ENCODE measurements around the gene ZNF3.

ZNF3 gene

DNA sequence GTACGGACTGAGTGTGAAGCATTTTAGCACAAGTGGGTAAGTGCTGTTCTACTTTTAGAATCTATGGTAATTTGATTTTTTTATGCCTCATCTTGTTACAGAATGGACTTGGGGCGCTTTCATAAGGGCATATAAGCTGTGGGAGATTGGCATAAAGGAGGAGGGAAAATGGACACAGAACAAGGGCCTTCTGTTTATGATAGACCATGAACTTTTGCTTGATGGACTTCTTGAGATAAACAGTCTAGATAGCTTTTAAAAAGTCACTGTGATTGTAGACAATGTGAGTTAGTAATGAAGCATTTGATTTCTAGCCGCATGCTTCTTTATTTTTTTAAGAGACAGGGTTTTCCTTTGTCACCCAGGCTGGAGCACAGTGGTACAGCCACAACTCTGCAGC is 29.9 kb downstream of the ZNF3 start:
- no peak for DNase-seq (ENCODE audit: low spot score)

DNA sequence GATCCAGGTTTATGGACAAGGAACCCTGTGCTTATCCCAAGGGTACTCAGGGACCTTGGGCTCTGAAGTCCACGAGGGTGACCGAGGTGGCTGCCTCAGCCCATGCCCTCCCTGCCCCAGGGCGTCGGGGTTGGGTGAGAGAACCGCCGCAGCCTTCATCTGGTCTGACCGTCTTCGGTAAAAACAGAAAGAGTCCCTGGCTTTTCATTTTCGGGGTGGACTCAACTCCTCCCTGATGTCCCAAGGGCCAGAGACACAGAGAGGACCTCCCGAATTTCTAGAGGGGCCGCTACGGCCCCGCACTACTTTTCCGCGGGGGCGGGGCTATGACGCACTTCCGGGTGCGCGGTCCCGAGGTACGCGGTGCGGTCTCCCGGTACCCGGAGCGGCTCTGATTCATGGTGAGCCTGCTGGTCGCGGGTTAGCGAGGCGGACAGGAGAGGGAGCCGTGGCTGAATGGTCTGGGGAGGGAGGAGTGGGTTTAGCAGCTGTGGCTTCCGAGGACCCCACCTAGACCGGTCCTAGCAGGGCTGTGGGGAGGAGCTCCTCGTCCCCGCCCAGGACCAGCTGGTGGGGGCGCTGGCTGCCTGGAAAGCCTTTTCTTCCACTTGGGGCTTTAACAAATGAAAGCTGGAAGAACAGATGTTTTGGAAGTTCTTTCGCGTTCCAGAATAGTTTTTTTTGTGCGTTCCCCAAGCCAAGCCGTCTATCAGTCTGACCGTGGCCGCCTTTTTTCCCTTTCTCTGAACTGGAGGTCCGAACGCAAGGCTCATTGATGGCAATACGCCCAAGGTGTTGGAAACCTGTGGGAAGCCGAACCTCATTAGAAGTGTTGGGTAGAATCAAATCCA is 31.9 kb downstream of the ZNF3 start, which contains the start of gene ZSCAN21:
ZSCAN21 (plus strand) TSS at position 334 of the 851 bp plus-strand sequence. CDS start 7,233 bp downstream, outside the sequence.
- DNase-seq (ENCODE audit: low spot score): peak; percentile 83

DNA sequence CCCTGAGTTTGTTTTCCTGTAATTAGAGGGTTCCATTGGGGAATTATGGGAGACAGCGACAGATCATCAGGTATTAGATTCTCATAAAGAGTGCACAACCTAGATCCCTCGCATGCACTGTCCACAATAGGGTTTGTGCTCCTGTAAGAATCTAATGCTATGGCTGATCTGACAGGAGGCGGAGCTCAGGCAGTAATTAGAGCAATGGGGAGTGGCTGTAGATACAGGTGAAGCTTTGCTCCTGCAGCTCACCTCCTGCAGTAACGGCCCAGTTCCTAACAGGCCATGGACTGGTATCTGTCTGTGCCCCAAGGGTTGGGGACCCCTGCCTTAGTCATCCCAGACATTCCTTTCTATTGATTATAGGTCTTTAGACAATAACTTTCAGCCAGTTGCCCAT is 32.8 kb downstream of the ZNF3 start:
- no peak for DNase-seq (ENCODE audit: low spot score)

DNA sequence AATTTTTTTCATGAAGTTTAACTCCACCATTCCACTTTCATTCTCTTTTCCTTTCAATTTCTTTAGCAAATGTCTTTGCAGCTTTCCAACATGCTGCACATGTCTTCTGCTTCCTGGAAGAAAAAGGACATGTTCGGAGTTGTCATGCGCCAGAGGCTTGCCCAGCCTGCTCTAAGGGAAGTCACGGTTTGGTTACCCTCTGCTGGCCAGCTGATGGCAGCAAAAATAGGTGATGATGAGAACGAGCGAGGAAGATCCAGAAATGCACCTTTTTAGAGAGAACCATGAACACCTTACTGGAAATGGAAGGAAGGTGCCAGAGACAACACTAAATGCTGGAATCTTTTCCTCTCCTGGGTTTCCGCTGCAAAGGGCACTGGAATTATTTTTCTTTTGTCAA is 36.8 kb downstream of the ZNF3 start:
- DNase-seq (ENCODE audit: low spot score): no peak

DNA sequence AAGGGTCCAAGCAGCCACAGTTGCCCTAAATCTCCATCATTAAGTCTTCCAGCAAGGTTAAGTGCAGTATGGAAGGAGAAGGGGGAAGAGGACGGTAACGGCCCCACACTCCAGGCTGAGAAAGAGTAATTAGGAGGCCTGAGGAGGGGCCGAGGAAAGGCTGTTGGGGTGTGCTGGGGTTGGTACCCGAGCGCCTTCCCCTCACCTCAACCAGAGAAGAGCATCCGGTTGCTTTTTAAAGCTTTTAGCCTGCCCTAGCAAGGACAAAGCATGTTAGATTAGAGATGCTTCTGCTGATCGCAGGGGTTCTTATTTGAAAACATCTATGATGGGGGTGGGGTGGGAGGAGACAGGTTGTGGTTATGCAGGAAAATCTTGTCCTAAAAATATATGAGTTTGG is 40.9 kb downstream of the ZNF3 start:
- DNase-seq (ENCODE audit: low spot score): no peak

DNA sequence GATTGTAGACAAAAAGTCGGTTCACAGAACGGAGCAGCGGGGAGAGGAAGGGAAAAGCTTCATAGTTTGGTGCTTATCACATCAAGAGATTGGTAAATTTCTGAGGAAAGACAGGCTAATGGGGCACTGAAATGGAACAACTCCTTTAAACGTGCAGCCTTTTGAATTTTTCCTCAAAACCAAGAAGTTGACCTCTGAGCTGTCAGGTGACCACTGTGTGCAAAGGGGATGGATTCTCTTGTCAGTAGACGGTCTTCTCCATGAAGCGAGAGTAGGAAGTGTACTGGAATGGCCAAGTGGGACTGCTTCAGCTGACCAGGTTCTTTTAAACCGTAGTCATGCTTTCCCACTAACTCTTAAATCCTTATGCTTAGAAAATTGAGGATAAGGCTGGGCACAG is 43.2 kb downstream of the ZNF3 start:
- no peak for DNase-seq (ENCODE audit: low spot score)

DNA sequence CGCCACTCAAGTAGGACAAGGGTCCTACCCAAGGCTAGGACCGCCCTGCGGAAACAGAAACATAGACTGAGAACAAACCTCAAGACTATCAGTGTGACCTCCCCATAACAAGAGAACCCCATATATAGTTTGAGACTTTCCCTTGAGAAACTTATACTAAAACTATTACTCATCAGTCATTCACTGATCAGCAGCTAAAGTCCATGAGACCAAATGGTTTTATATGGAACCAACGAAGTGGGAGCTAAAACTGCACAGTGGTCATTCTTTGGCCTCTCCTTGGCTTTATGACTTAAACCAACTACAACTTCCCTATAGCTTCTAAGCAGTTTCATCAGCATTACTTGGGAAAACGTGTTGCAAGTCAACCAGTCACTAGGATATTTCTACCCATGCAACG is 45.6 kb downstream of the ZNF3 start:
- no peak for DNase-seq (ENCODE audit: low spot score)

DNA sequence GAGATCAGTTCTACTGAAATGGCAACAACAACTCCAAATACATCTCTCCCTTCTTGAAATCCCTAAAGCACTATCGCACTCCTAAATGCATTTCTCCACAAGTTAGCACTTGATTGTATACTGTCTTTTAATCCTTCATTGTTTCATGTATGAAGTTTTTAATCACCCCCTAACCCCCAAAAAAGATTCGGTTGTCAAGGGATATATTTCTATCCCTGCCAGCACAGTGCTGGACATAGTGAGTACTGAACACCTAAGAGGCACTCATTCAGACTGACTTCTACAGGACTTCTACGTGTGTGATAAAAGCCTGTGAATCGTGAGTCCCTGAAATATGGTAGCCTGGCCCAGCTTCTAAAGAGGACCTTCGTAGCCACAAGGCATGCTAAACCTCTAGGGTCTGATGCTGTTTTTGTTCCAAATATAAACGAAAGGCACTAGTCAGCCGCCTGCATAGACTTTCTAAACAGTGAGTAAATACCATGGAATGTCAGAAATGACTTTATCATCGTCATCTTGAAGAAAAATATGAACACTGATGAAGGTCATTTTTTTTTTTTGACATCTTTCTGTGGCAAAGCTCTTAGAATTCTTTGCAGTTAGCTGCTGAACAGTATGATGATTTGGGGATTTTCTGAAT is 46.5 kb downstream of the ZNF3 start:
- DNase-seq (ENCODE audit: low spot score): no peak

DNA sequence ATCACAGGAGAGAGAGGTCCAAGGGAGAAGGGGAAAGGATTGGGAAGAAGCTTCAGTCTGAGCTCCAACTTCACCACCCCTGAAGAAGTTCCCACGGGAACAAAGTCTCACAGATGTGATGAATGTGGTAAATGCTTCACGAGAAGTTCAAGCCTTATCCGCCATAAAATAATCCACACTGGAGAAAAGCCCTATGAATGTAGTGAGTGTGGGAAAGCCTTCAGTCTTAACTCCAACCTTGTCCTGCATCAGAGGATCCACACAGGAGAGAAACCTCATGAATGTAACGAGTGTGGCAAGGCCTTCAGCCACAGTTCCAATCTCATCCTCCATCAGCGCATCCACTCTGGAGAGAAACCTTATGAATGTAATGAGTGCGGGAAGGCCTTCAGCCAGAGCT is 48.0 kb downstream of the ZNF3 start:
- DNase-seq (ENCODE audit: low spot score): no peak

DNA sequence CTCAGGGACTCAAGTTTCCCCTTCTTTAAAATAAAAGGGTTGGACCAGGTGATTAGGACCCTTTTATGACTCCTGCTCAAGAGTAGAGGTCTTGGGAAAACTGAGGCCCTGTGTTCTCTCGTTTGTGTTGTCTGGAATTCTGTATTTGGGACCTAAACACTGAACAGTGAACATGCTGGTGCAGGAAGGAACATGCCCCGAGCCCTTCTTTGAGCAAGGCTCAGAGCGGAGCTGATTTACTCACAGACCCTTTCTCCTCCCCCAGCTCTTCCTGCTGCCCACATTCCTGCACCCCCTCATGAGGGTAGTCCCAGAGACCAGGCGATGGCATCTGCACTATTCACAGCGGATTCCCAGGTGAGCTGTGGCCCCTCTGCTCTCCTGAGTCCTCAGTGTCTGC is 51.9 kb downstream of the ZNF3 start:
- no peak for DNase-seq (ENCODE audit: low spot score)

DNA sequence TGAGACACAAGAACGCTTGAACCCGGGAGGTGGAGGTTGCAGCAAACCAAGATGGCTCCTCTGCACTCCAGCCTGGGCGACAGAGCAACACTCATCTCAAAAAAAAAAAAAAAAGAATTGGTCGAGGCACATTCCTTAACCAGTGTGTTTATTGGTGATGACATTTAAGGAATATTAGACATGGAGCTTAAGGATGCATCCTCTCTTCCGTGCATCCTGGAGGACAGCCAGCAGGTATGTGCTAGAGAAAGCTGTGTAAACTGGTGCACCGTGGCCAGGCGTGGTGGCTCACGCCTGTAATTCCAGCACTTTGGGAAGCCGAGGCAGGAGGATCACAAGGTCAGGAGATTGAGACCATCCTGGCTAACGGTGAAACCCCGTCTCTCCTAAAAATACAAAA is 54.3 kb downstream of the ZNF3 start:
- no peak for DNase-seq (ENCODE audit: low spot score)

DNA sequence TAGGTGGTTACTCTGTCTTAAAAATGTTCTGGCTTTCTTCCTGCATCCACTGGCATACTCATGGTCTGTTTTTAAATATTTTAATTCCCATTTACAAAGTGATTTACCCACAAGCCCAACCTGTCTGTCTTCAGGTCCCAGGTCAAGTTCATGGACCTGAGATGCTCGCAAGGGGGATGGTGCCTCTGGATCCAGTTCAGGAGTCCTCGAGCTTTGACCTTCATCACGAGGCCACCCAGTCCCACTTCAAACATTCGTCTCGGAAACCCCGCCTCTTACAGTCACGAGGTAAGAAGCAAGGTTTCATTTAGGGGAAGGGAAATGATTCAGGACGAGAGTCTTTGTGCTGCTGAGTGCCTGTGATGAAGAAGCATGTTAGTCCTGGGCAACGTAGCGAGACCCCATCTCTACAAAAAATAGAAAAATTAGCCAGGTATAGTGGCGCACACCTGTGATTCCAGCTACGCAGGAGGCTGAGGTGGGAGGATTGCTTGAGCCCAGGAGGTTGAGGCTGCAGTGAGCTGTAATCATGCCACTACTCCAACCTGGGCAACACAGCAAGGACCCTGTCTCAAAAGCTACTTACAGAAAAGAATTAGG is 57.4 kb downstream of the ZNF3 start:
- no peak for DNase-seq (ENCODE audit: low spot score)

DNA sequence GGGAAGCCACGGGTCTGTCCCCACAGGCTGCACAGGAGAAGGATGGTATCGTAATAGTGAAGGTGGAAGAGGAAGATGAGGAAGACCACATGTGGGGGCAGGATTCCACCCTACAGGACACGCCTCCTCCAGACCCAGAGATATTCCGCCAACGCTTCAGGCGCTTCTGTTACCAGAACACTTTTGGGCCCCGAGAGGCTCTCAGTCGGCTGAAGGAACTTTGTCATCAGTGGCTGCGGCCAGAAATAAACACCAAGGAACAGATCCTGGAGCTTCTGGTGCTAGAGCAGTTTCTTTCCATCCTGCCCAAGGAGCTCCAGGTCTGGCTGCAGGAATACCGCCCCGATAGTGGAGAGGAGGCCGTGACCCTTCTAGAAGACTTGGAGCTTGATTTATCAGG is 58.0 kb downstream of the ZNF3 start:
- DNase-seq (ENCODE audit: low spot score): no peak

DNA sequence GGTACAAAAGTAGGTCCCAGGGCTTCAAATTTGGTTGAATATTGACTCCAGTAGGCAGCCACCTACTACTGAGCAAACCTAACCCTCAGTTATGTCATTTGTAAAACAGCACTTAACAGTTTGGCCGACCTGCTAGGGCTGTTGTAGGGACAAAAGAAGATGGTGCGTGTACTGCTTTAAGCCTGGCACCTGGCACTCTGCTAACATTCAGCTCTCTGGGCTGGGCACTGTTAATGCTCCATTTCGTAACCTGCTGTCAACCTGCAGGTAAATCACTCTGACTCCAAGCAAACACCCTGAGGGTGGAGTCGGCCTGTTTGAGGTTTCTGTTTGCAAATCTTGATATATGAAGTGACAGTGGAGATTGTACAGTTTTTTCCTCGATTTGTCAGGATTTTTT is 58.9 kb downstream of the ZNF3 start:
- DNase-seq (ENCODE audit: low spot score): no peak

DNA sequence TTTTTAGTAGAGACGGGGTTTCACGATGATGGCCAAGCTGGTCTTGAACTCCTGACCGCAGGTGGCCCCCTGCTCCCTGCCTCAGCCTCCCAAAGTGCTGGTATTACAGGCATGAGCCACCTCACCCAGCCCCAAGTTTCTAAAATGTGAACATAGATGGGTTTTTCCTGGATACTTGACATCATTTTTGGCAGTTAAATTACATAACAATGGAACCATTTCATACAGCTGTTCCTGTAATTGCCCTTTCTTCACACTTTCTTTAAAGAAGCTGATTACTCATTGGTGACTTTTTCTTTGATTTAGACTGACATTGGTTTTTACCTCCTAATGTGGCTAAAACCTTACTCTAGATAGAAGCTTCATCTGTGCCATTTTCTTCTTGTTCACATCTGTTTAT is 60.2 kb downstream of the ZNF3 start:
- no peak for DNase-seq (ENCODE audit: low spot score)
